ENCODE measurements around the gene CSF3. TPM values are rescaled to one million over a fixed set of nuclear protein-coding genes. Genes with fewer than 3 reads are reported as not detected.

Gene CSF3
- not detected for total RNA-seq

- Mint-ChIP-seq H3K4me3 (no peak within 1 kb of the TSS), H3K27ac (no peak within 1 kb of the TSS), H3K4me1 (ENCODE audit: low read depth) (no peaks in the 10 kb centered on the region), H3K36me3 (peaks cover 11% of the 10 kb centered on the region), H3K27me3 (peaks cover 9% of the 10 kb centered on the region), H3K9me3 (no peaks in the 10 kb centered on the region)
- intact Hi-C loops (cut with micrococcal nuclease): loop anchor here (10.0 kb wide), 1 partner anchor 270 kb away; the partner anchor contains the start of gene CDC6
- ChIA-PET POLR2A (no interaction called here), CTCF (interaction anchor here (0.8 to 7.4 kb wide), 10 partner anchors 12 to 177 kb away, joined by 3 to 85 read pairs (median 18); no protein-coding TSS in a partner anchor)
- DNase-seq: no peak
Observed at GRCh38 chr17:40015005-40015997, at the start of gene CSF3. TSS of gene CSF3 (plus strand) at chr17:40015440. CDS start at chr17:40015475, 35 bp downstream.

GRCh38 chr17:39966771-39967170, 48.5 kb upstream of the CSF3 start:
- no peak overlapping the region for H3K27ac Mint-ChIP-seq
- H3K4me1 Mint-ChIP-seq (ENCODE audit: low read depth): peaks cover 23% of the 10 kb centered on the region
- no peaks in the 10 kb centered on the region for H3K9me3 Mint-ChIP-seq
- CTCF ChIA-PET: no interaction called here
- intact Hi-C loops (cut with micrococcal nuclease): no loop called here
- no peaks in the 10 kb centered on the region for H3K36me3 Mint-ChIP-seq
- POLR2A ChIA-PET: interaction anchor here (0.6 kb wide), 1 partner anchor 136 kb away, joined by 4 read pairs; no protein-coding TSS in a partner anchor
- peaks cover 11% of the 10 kb centered on the region for H3K27me3 Mint-ChIP-seq
- no peak overlapping the region for H3K4me3 Mint-ChIP-seq
- no peak for DNase-seq

GRCh38 chr17:39968761-39969160, 46.5 kb upstream of the CSF3 start:
- Mint-ChIP-seq H3K27me3 (peaks cover 13% of the 10 kb centered on the region), H3K4me3 (no peak overlapping the region), H3K36me3 (no peaks in the 10 kb centered on the region), H3K9me3 (no peaks in the 10 kb centered on the region), H3K27ac (no peak overlapping the region), H3K4me1 (ENCODE audit: low read depth) (peaks cover 18% of the 10 kb centered on the region)
- no peak for DNase-seq
- intact Hi-C loops (cut with micrococcal nuclease): no loop called here
- CTCF ChIA-PET: interaction anchor here (0.8 to 1.0 kb wide), 4 partner anchors 10 to 44 kb away, joined by 3 to 5 read pairs (median 4); partner anchors contain the start of gene PSMD3
- POLR2A ChIA-PET: no interaction called here

GRCh38 chr17:39969375-39969774, 45.9 kb upstream of the CSF3 start:
- Mint-ChIP-seq H3K27me3 (peaks cover 16% of the 10 kb centered on the region), H3K9me3 (no peaks in the 10 kb centered on the region), H3K27ac (no peak overlapping the region), H3K36me3 (no peaks in the 10 kb centered on the region), H3K4me3 (no peak overlapping the region), H3K4me1 (ENCODE audit: low read depth) (peaks cover 14% of the 10 kb centered on the region)
- POLR2A ChIA-PET: no interaction called here
- intact Hi-C loops (cut with micrococcal nuclease): no loop called here
- no peak for DNase-seq
- CTCF ChIA-PET: interaction anchor here (0.8 to 1.0 kb wide), 4 partner anchors 10 to 43 kb away, joined by 3 to 5 read pairs (median 4); partner anchors contain the start of gene PSMD3

- CTCF ChIA-PET: no interaction called here
- Mint-ChIP-seq H3K9me3 (no peaks in the 10 kb centered on the region), H3K4me1 (ENCODE audit: low read depth) (peaks cover 14% of the 10 kb centered on the region), H3K27ac (no peak overlapping the region), H3K4me3 (no peak overlapping the region), H3K36me3 (no peaks in the 10 kb centered on the region), H3K27me3 (peaks cover 16% of the 10 kb centered on the region)
- POLR2A ChIA-PET: no interaction called here
- no peak for DNase-seq
- intact Hi-C loops (cut with micrococcal nuclease): loop anchor here (2.0 kb wide), 1 partner anchor 421 kb away; no protein-coding TSS in a partner anchor
Observed at GRCh38 chr17:39970157-39970692, 45.0 kb upstream of the CSF3 start.

- Mint-ChIP-seq H3K27me3 (peaks cover 16% of the 10 kb centered on the region), H3K27ac (no peak overlapping the region), H3K9me3 (no peaks in the 10 kb centered on the region), H3K36me3 (no peaks in the 10 kb centered on the region), H3K4me1 (ENCODE audit: low read depth) (peaks cover 14% of the 10 kb centered on the region), H3K4me3 (no peak overlapping the region)
- DNase-seq: no peak
- ChIA-PET CTCF (interaction anchor here (2.0 kb wide), 1 partner anchor 9 kb away, joined by 7 read pairs; the partner anchor contains the start of gene PSMD3), POLR2A (no interaction called here)
- intact Hi-C loops (cut with micrococcal nuclease): loop anchor here (2.0 kb wide), 1 partner anchor 422 kb away; no protein-coding TSS in a partner anchor
Observed at GRCh38 chr17:39971076-39971603, 44.1 kb upstream of the CSF3 start.

GRCh38 chr17:39972271-39972670, 43.0 kb upstream of the CSF3 start:
- no peaks in the 10 kb centered on the region for H3K9me3 Mint-ChIP-seq
- peaks cover 11% of the 10 kb centered on the region for H3K4me1 Mint-ChIP-seq (ENCODE audit: low read depth)
- ChIA-PET CTCF (interaction anchor here (0.6 to 4.8 kb wide), 3 partner anchors 8 to 99 kb away, joined by 3 to 37 read pairs (median 7); partner anchors contain the start of gene PSMD3), POLR2A (no interaction called here)
- peak; percentile 25 for DNase-seq
- H3K27me3 Mint-ChIP-seq: peaks cover 16% of the 10 kb centered on the region
- intact Hi-C loops (cut with micrococcal nuclease): no loop called here
- no peak overlapping the region for H3K4me3 Mint-ChIP-seq
- no peaks in the 10 kb centered on the region for H3K36me3 Mint-ChIP-seq
- H3K27ac Mint-ChIP-seq: peak overlapping the region; percentile 19

- H3K36me3 Mint-ChIP-seq: no peaks in the 10 kb centered on the region
- DNase-seq: no peak
- no peak overlapping the region for H3K27ac Mint-ChIP-seq
- ChIA-PET POLR2A (no interaction called here), CTCF (interaction anchor here (4.8 kb wide), 1 partner anchor 16 kb away, joined by 37 read pairs; no protein-coding TSS in a partner anchor)
- no peak overlapping the region for H3K4me3 Mint-ChIP-seq
- intact Hi-C loops (cut with micrococcal nuclease): no loop called here
- peaks cover 9% of the 10 kb centered on the region for H3K4me1 Mint-ChIP-seq (ENCODE audit: low read depth)
- H3K9me3 Mint-ChIP-seq: no peaks in the 10 kb centered on the region
- H3K27me3 Mint-ChIP-seq: peaks cover 16% of the 10 kb centered on the region
Observed at GRCh38 chr17:39973496-39973895, 41.7 kb upstream of the CSF3 start.

- H3K27me3 Mint-ChIP-seq: peaks cover 19% of the 10 kb centered on the region
Observed at GRCh38 chr17:39974433-39974832, 40.8 kb upstream of the CSF3 start.

GRCh38 chr17:39975801-39976200, 39.4 kb upstream of the CSF3 start:
- intact Hi-C loops (cut with micrococcal nuclease): no loop called here
- H3K9me3 Mint-ChIP-seq: no peaks in the 10 kb centered on the region

More at GRCh38 chr17:39974433-39974832, 40.8 kb upstream of the CSF3 start:
- Mint-ChIP-seq H3K27ac (no peak overlapping the region), H3K36me3 (no peaks in the 10 kb centered on the region), H3K4me1 (ENCODE audit: low read depth) (peaks cover 12% of the 10 kb centered on the region), H3K4me3 (no peak overlapping the region), H3K9me3 (no peaks in the 10 kb centered on the region)
- DNase-seq: no peak
- POLR2A ChIA-PET: no interaction called here
- intact Hi-C loops (cut with micrococcal nuclease): no loop called here
- CTCF ChIA-PET: interaction anchor here (4.8 kb wide), 1 partner anchor 17 kb away, joined by 37 read pairs; no protein-coding TSS in a partner anchor

GRCh38 chr17:39979016-39979670, 36.1 kb upstream of the CSF3 start:
- Mint-ChIP-seq H3K27ac (no peak overlapping the region), H3K27me3 (peaks cover 6% of the 10 kb centered on the region)
- CTCF ChIA-PET: interaction anchor here (0.6 to 4.8 kb wide), 9 partner anchors 10 to 358 kb away, joined by 3 to 77 read pairs (median 5); no protein-coding TSS in a partner anchor

More at GRCh38 chr17:39975801-39976200, 39.4 kb upstream of the CSF3 start:
- Mint-ChIP-seq H3K27me3 (peaks cover 18% of the 10 kb centered on the region), H3K36me3 (no peaks in the 10 kb centered on the region), H3K27ac (no peak overlapping the region), H3K4me3 (no peak overlapping the region), H3K4me1 (ENCODE audit: low read depth) (peaks cover 20% of the 10 kb centered on the region)
- DNase-seq: no peak
- ChIA-PET CTCF (interaction anchor here (0.6 to 4.8 kb wide), 3 partner anchors 18 to 103 kb away, joined by 3 to 37 read pairs (median 5); no protein-coding TSS in a partner anchor), POLR2A (no interaction called here)

More at GRCh38 chr17:39979016-39979670, 36.1 kb upstream of the CSF3 start:
- no peak for DNase-seq
- Mint-ChIP-seq H3K9me3 (no peaks in the 10 kb centered on the region), H3K4me1 (ENCODE audit: low read depth) (peaks cover 27% of the 10 kb centered on the region), H3K4me3 (no peak overlapping the region), H3K36me3 (peaks cover 8% of the 10 kb centered on the region)
- POLR2A ChIA-PET: interaction anchor here (1.3 to 1.6 kb wide), 3 partner anchors 50 to 357 kb away, joined by 4 to 6 read pairs (median 5); no protein-coding TSS in a partner anchor
- intact Hi-C loops (cut with micrococcal nuclease): no loop called here
